Measurements from ENCODE around the gene PLXNB1. TPM values are rescaled to one million over a fixed set of nuclear protein-coding genes. Genes with fewer than 3 reads are reported as not detected.

Gene PLXNB1
- polyA plus RNA-seq, 2 of the 4 experiments (the other 2 are of a cell fraction) = 10.0 to 20.9 TPM

GRCh38 chr3:48411041-48411588 lies 18.8 kb downstream of the PLXNB1 start:
- H3K4me2 ChIP-seq = no peak overlapping the region
- DNase-seq (ENCODE audit: low read depth in 1 of 2, low spot score in 1 of 2) = no peak
- CTCF ChIA-PET = interaction anchor here (3.3 to 31.5 kb wide), 2 partner anchors 10 to 20 kb away, joined by 18 to 488 read pairs; partner anchors contain the start of gene PLXNB1

GRCh38 chr3:48410205-48411040 lies 19.5 kb downstream of the PLXNB1 start:
- no peaks in the 10 kb centered on the region for H3K4me1 ChIP-seq
- no peaks in the 10 kb centered on the region for H3K9me3 ChIP-seq
- 95% methylated on average over 3 of the region's 16 CpGs for WGBS (ENCODE audit: missing lambda C conversion rate)
- no peak overlapping the region for H3K4me2 ChIP-seq
- ATAC-seq = no peak
- no peak for DNase-seq (ENCODE audit: low read depth in 1 of 2, low spot score in 1 of 2)
- H3K4me3 ChIP-seq = no peak overlapping the region
- no peak for FAIRE-seq
- CTCF ChIA-PET = interaction anchor here (3.3 to 31.5 kb wide), 2 partner anchors 9 to 21 kb away, joined by 18 to 488 read pairs; partner anchors contain the start of gene PLXNB1
- H3K27ac ChIP-seq = no peak overlapping the region
- TF ChIP-seq FOSL2 (IDR thresholded peaks at IDR 0.05) = no peak
- TF ChIP-seq FOSL2 (CRISPR knock-in tag; IDR thresholded peaks at IDR 0.05) = no peak
- TF ChIP-seq HDAC2 (IDR thresholded peaks at IDR 0.05) = no peak
- TF ChIP-seq HMGXB4 (CRISPR knock-in tag; IDR thresholded peaks at IDR 0.05; ENCODE audit: borderline replicate concordance) = no peak
- no peak for TF ChIP-seq ELK1 (IDR thresholded peaks at IDR 0.05; ENCODE audit: low read depth, low read length)
- no peak for TF ChIP-seq POLR2AphosphoS2 (conservative IDR thresholded peaks at IDR 0.05; ENCODE audit: low read length)
- TF ChIP-seq CHD2 (IDR thresholded peaks at IDR 0.05; ENCODE audit: low read length, partially characterized antibody) = no peak
- TF ChIP-seq NFE2L2 (conservative IDR thresholded peaks at IDR 0.05; ENCODE audit: low read length) = no peak
- no peak for TF ChIP-seq TFCP2L1 (CRISPR knock-in tag; IDR thresholded peaks at IDR 0.05)
- no peak for TF ChIP-seq BCL3 (IDR thresholded peaks at IDR 0.05)
- POLR2A ChIA-PET = no interaction called here

More at GRCh38 chr3:48411041-48411588, 18.8 kb downstream of the PLXNB1 start:
- POLR2A ChIA-PET = no interaction called here
- FAIRE-seq (no peak), ATAC-seq (no peak)
- Histone ChIP-seq H3K27ac (no peak overlapping the region), H3K4me1 (no peaks in the 10 kb centered on the region), H3K9me3 (no peaks in the 10 kb centered on the region), H3K4me3 (no peak overlapping the region)
- 98% methylated on average over 9 of the region's 9 CpGs for WGBS (ENCODE audit: missing lambda C conversion rate)
- TF ChIP-seq CBX8 (IDR thresholded peaks at IDR 0.05) = no peak
- TF ChIP-seq EP300 (IDR thresholded peaks at IDR 0.05) = no peak
- no peak for TF ChIP-seq RFX5 (IDR thresholded peaks at IDR 0.05)

- CTCF ChIA-PET = interaction anchor here (1.4 to 31.5 kb wide), 4 partner anchors 8 to 215 kb away, joined by 3 to 488 read pairs (median 12); partner anchors contain the start of gene PLXNB1
- POLR2A ChIA-PET = no interaction called here
- TF ChIP-seq CBX8 (IDR thresholded peaks at IDR 0.05) = no peak
- TF ChIP-seq FOSB (CRISPR knock-in tag; IDR thresholded peaks at IDR 0.05) = no peak
- TF ChIP-seq FOSL2 (IDR thresholded peaks at IDR 0.05) = no peak
- no peak for TF ChIP-seq FOSL2 (CRISPR knock-in tag; IDR thresholded peaks at IDR 0.05)
- no peak for TF ChIP-seq POLR2A (IDR thresholded peaks at IDR 0.05; ENCODE audit: low read length)
- TF ChIP-seq POLR2AphosphoS2 (conservative IDR thresholded peaks at IDR 0.05; ENCODE audit: low read length) = no peak
- no peak for TF ChIP-seq USF2 (IDR thresholded peaks at IDR 0.05)
- TF ChIP-seq MAFK (IDR thresholded peaks at IDR 0.05; ENCODE audit: partially characterized antibody) = no peak
- TF ChIP-seq BCL3 (IDR thresholded peaks at IDR 0.05) = no peak
- TF ChIP-seq ZC3H11A (IDR thresholded peaks at IDR 0.05) = no peak
- no peak for TF ChIP-seq CHD4 (IDR thresholded peaks at IDR 0.05; ENCODE audit: borderline replicate concordance)
- no peak for TF ChIP-seq TP53 (CRISPR knock-in tag; IDR thresholded peaks at IDR 0.05)
- TF ChIP-seq HOXB5 (CRISPR knock-in tag; IDR thresholded peaks at IDR 0.05) = no peak
- TF ChIP-seq NPAS2 (CRISPR knock-in tag; IDR thresholded peaks at IDR 0.05; ENCODE audit: borderline replicate concordance) = no peak
Observed at GRCh38 chr3:48409291-48410201, 20.3 kb downstream of the PLXNB1 start.

More at GRCh38 chr3:48409291-48410201, 20.3 kb downstream of the PLXNB1 start:
- H3K27ac ChIP-seq = no peak overlapping the region
- H3K4me1 ChIP-seq = no peaks in the 10 kb centered on the region
- no peak for FAIRE-seq
- 90% methylated on average over 28 of the region's 31 CpGs for WGBS (ENCODE audit: missing lambda C conversion rate)
- no peaks in the 10 kb centered on the region for H3K9me3 ChIP-seq
- H3K4me2 ChIP-seq = no peak overlapping the region
- no peak for DNase-seq (ENCODE audit: low read depth in 1 of 2, low spot score in 1 of 2)
- no peak for ATAC-seq
- no peak overlapping the region for H3K4me3 ChIP-seq

All from A549 (cell line).